ENCODE measurements around the gene QSOX2.

Gene QSOX2

GRCh38 chr9:136264441-136265405 is 19.1 kb upstream of the QSOX2 start:
- DNase-seq (ENCODE audit: low spot score), result no peak

GRCh38 chr9:136264031-136264430 is 18.4 kb upstream of the QSOX2 start:
- DNase-seq (ENCODE audit: low spot score), result no peak

- DNase-seq (ENCODE audit: low spot score), result no peak
Observed at GRCh38 chr9:136262671-136263178, 17.1 kb upstream of the QSOX2 start.

GRCh38 chr9:136261686-136262430 is 16.2 kb upstream of the QSOX2 start:
- DNase-seq (ENCODE audit: low spot score), result no peak

GRCh38 chr9:136260936-136261472 is 15.4 kb upstream of the QSOX2 start:
- no peak for DNase-seq (ENCODE audit: low spot score)

- DNase-seq (ENCODE audit: low spot score), result no peak
Observed at GRCh38 chr9:136260521-136260920, 14.9 kb upstream of the QSOX2 start.

- DNase-seq (ENCODE audit: low spot score), result no peak
Observed at GRCh38 chr9:136259836-136260235, 14.2 kb upstream of the QSOX2 start.

- DNase-seq (ENCODE audit: low spot score), result no peak
Observed at GRCh38 chr9:136259517-136259813, 13.9 kb upstream of the QSOX2 start.

- no peak for DNase-seq (ENCODE audit: low spot score)
Observed at GRCh38 chr9:136258786-136259516, 13.3 kb upstream of the QSOX2 start.

- no peak for DNase-seq (ENCODE audit: low spot score)
Observed at GRCh38 chr9:136258299-136258625, 12.7 kb upstream of the QSOX2 start.

GRCh38 chr9:136257381-136258298 is 12.0 kb upstream of the QSOX2 start:
- no peak for DNase-seq (ENCODE audit: low spot score)

GRCh38 chr9:136255896-136256890 is 10.6 kb upstream of the QSOX2 start:
- no peak for DNase-seq (ENCODE audit: low spot score)

GRCh38 chr9:136255166-136255538 is 9.5 kb upstream of the QSOX2 start:
- DNase-seq (ENCODE audit: low spot score), result no peak

- DNase-seq (ENCODE audit: low spot score), result no peak
Observed at GRCh38 chr9:136254381-136255165, 9.0 kb upstream of the QSOX2 start.

GRCh38 chr9:136253246-136254130 is 7.9 kb upstream of the QSOX2 start:
- DNase-seq (ENCODE audit: low spot score), result no peak

- no peak for DNase-seq (ENCODE audit: low spot score)
Observed at GRCh38 chr9:136252846-136253245, 7.2 kb upstream of the QSOX2 start.

- no peak for DNase-seq (ENCODE audit: low spot score)
Observed at GRCh38 chr9:136252281-136252680, 6.7 kb upstream of the QSOX2 start.

Data from LoVo (cell line).